HEK293 (cell line): Measurements from ENCODE around the gene MRPL43.

Experiments used
- ATF2 ChIP-seq: fragments of 450-650 bp; formaldehyde crosslinking; IDR thresholded peaks from 2 replicates; pipeline ENCODE4 v1.5.1; 2016; ENCODE audit warnings: missing biosample characterization, missing genetic modification characterization, low read depth
- BCL11A ChIP-seq: fragments of 450-650 bp; formaldehyde crosslinking; IDR thresholded peaks from 2 replicates; pipeline ENCODE4 v1.5.1; 2016; ENCODE audit warnings: low read depth, missing biosample characterization, missing genetic modification characterization
- FEZF1 ChIP-seq: fragments of 450-650 bp; formaldehyde crosslinking; IDR thresholded peaks from 2 replicates; pipeline ENCODE4 v1.5.1; 2016; ENCODE audit warnings: missing biosample characterization, missing genetic modification characterization
- KLF8 ChIP-seq: fragments of 450-650 bp; formaldehyde crosslinking; IDR thresholded peaks from 2 replicates; pipeline ENCODE4 v1.5.1; 2016; ENCODE audit warnings: missing biosample characterization, missing genetic modification characterization
- PRDM4 ChIP-seq: fragments of 450-650 bp; formaldehyde crosslinking; IDR thresholded peaks from 2 replicates; pipeline ENCODE4 v1.5.1; 2017; ENCODE audit warnings: missing biosample characterization, missing genetic modification characterization
- TCF7L2 ChIP-seq: IDR thresholded peaks from 2 replicates; pipeline ENCODE4 v1.6.1; 2011; ENCODE audit warnings: low read depth, mild to moderate bottlenecking, inconsistent platforms, low read length, moderate library complexity, borderline replicate concordance
- YY2 ChIP-seq: fragments of 450-650 bp; formaldehyde crosslinking; IDR thresholded peaks from 2 replicates; pipeline ENCODE4 v1.5.1; 2016; ENCODE audit warnings: missing biosample characterization, missing genetic modification characterization
- ZBTB48 ChIP-seq: fragments of 450-650 bp; formaldehyde crosslinking; IDR thresholded peaks from 2 replicates; pipeline ENCODE4 v1.5.1; 2016; ENCODE audit warnings: missing biosample characterization, missing genetic modification characterization
- ZBTB49 ChIP-seq: fragments of 450-650 bp; formaldehyde crosslinking; IDR thresholded peaks from 2 replicates; pipeline ENCODE4 v1.5.1; 2016; ENCODE audit warnings: missing biosample characterization, missing genetic modification characterization, low read depth
- ZBTB8A ChIP-seq: fragments of 450-650 bp; formaldehyde crosslinking; IDR thresholded peaks from 2 replicates; pipeline ENCODE4 v1.5.1; 2016; ENCODE audit warnings: missing biosample characterization, missing genetic modification characterization
- ZFP41 ChIP-seq: fragments of 450-650 bp; formaldehyde crosslinking; IDR thresholded peaks from 2 replicates; pipeline ENCODE4 v1.5.1; 2016; ENCODE audit warnings: missing biosample characterization, missing genetic modification characterization, borderline replicate concordance
- ZFP69B ChIP-seq: fragments of 450-650 bp; formaldehyde crosslinking; IDR thresholded peaks from 2 replicates; pipeline ENCODE4 v1.5.1; 2016; ENCODE audit warnings: missing biosample characterization, missing genetic modification characterization
- ZNF10 ChIP-seq: fragments of 450-650 bp; formaldehyde crosslinking; IDR thresholded peaks from 2 replicates; pipeline ENCODE4 v1.5.1; 2017; ENCODE audit warnings: missing biosample characterization, missing genetic modification characterization
- ZNF121 ChIP-seq: fragments of 450-650 bp; formaldehyde crosslinking; IDR thresholded peaks from 2 replicates; pipeline ENCODE4 v1.5.1; 2016; ENCODE audit warnings: missing biosample characterization, missing genetic modification characterization
- ZNF132 ChIP-seq: fragments of 450-650 bp; formaldehyde crosslinking; IDR thresholded peaks from 2 replicates; pipeline ENCODE4 v1.5.1; 2017; ENCODE audit warnings: missing biosample characterization, missing genetic modification characterization, borderline replicate concordance
- ZNF202 ChIP-seq: fragments of 450-650 bp; formaldehyde crosslinking; IDR thresholded peaks from 2 replicates; pipeline ENCODE4 v1.5.1; 2016; ENCODE audit warnings: missing biosample characterization, missing genetic modification characterization, borderline replicate concordance
- ZNF26 ChIP-seq: fragments of 450-650 bp; formaldehyde crosslinking; IDR thresholded peaks from 2 replicates; pipeline ENCODE4 v1.5.1; 2016; ENCODE audit warnings: missing biosample characterization, missing genetic modification characterization
- ZNF510 ChIP-seq: fragments of 450-650 bp; formaldehyde crosslinking; IDR thresholded peaks from 2 replicates; pipeline ENCODE4 v1.5.1; 2018; ENCODE audit warnings: mild to moderate bottlenecking, missing genetic modification characterization, missing biosample characterization; ENCODE audit not compliant: insufficient replicate concordance
- ZNF514 ChIP-seq: fragments of 450-650 bp; formaldehyde crosslinking; IDR thresholded peaks from 2 replicates; pipeline ENCODE4 v1.5.1; 2016; ENCODE audit warnings: missing biosample characterization, missing genetic modification characterization
- ZNF521 ChIP-seq: fragments of 450-650 bp; formaldehyde crosslinking; IDR thresholded peaks from 2 replicates; pipeline ENCODE4 v1.5.1; 2017; ENCODE audit warnings: missing biosample characterization, mild to moderate bottlenecking, missing genetic modification characterization
- ZNF544 ChIP-seq: fragments of 450-650 bp; formaldehyde crosslinking; IDR thresholded peaks from 2 replicates; pipeline ENCODE4 v1.5.0; 2017; ENCODE audit warnings: missing biosample characterization, missing genetic modification characterization
- ZNF555 ChIP-seq: fragments of 450-650 bp; formaldehyde crosslinking; conservative IDR thresholded peaks from 2 replicates; pipeline ENCODE4 v1.5.1; 2017; ENCODE audit warnings: missing biosample characterization, mild to moderate bottlenecking, missing genetic modification characterization, inconsistent platforms
- ZNF571 ChIP-seq: fragments of 450-650 bp; formaldehyde crosslinking; IDR thresholded peaks from 2 replicates; pipeline ENCODE4 v1.5.0; 2017; ENCODE audit warnings: missing biosample characterization, missing genetic modification characterization
- ZNF660 ChIP-seq: fragments of 450-650 bp; IDR thresholded peaks from 2 replicates; pipeline ENCODE4 v1.5.1; 2018; ENCODE audit warnings: missing biosample characterization, mild to moderate bottlenecking, missing genetic modification characterization
- ZNF692 ChIP-seq: fragments of 450-650 bp; formaldehyde crosslinking; IDR thresholded peaks from 2 replicates; pipeline ENCODE4 v1.5.1; 2016; ENCODE audit warnings: missing biosample characterization, missing genetic modification characterization
- ZNF701 ChIP-seq: fragments of 450-650 bp; formaldehyde crosslinking; IDR thresholded peaks from 2 replicates; pipeline ENCODE4 v1.5.1; 2016; ENCODE audit warnings: missing biosample characterization, missing genetic modification characterization
- ZNF76 ChIP-seq: fragments of 450-650 bp; formaldehyde crosslinking; IDR thresholded peaks from 2 replicates; pipeline ENCODE4; 2016; ENCODE audit warnings: low read depth, missing biosample characterization, missing genetic modification characterization, borderline replicate concordance
- ZNF768 ChIP-seq: fragments of 450-650 bp; formaldehyde crosslinking; IDR thresholded peaks from 2 replicates; pipeline ENCODE4 v1.5.1; 2018; ENCODE audit warnings: missing biosample characterization, mild to moderate bottlenecking, missing genetic modification characterization
- ZNF791 ChIP-seq: fragments of 450-650 bp; formaldehyde crosslinking; IDR thresholded peaks from 2 replicates; pipeline ENCODE4 v1.5.1; 2016; ENCODE audit warnings: missing biosample characterization, missing genetic modification characterization

Gene MRPL43

GRCh38 chr10:101018600-101019439 is 31.5 kb upstream of the MRPL43 start (continued):
- TF ChIP-seq ZBTB49 (tag by site-specific recombination) (no peak), ZNF26 (no peak), ZFP41 (tag by site-specific recombination) (no peak), ZNF692 (tag by site-specific recombination) (peak; percentile 45; the same call in 1 of the 2 replicates), TCF7L2 (no peak), ZNF660 (tag by site-specific recombination) (peak; percentile 65), ZNF791 (tag by site-specific recombination) (no peak), ZNF10 (0 out of 2 replicates have a peak, but pooled peaks have one; percentile 16), ZNF768 (tag by site-specific recombination) (no peak), YY2 (no peak), ZNF76 (tag by site-specific recombination) (no peak), ZNF544 (tag by site-specific recombination) (no peak), ZNF521 (tag by site-specific recombination) (no peak), PRDM4 (tag by site-specific recombination) (no peak), ZNF202 (no peak), ZFP69B (0 out of 2 replicates have a peak, but pooled peaks have one; percentile 31), ZNF571 (tag by site-specific recombination) (no peak), BCL11A (tag by site-specific recombination) (no peak), KLF8 (tag by site-specific recombination) (peak; percentile 35; the same call in 1 of the 2 replicates), ATF2 (no peak), ZNF514 (no peak), ZNF132 (tag by site-specific recombination) (no peak), ZBTB8A (tag by site-specific recombination) (peak; percentile 64), ZNF121 (tag by site-specific recombination) (0 out of 2 replicates have a peak, but pooled peaks have one; percentile 10), ZNF510 (tag by site-specific recombination) (no peak), ZBTB48 (tag by site-specific recombination) (peak; percentile 95), ZNF555 (tag by site-specific recombination) (no peak), ZNF701 (no peak), FEZF1 (tag by site-specific recombination) (no peak)
